ENCODE data around the gene ARL6IP4. TPM values are rescaled to one million over a fixed set of nuclear protein-coding genes. Genes with fewer than 3 reads are reported as not detected.

ARL6IP4 gene
- total RNA-seq, result 100 to 1,000 TPM; 173 to 228 TPM

DNA sequence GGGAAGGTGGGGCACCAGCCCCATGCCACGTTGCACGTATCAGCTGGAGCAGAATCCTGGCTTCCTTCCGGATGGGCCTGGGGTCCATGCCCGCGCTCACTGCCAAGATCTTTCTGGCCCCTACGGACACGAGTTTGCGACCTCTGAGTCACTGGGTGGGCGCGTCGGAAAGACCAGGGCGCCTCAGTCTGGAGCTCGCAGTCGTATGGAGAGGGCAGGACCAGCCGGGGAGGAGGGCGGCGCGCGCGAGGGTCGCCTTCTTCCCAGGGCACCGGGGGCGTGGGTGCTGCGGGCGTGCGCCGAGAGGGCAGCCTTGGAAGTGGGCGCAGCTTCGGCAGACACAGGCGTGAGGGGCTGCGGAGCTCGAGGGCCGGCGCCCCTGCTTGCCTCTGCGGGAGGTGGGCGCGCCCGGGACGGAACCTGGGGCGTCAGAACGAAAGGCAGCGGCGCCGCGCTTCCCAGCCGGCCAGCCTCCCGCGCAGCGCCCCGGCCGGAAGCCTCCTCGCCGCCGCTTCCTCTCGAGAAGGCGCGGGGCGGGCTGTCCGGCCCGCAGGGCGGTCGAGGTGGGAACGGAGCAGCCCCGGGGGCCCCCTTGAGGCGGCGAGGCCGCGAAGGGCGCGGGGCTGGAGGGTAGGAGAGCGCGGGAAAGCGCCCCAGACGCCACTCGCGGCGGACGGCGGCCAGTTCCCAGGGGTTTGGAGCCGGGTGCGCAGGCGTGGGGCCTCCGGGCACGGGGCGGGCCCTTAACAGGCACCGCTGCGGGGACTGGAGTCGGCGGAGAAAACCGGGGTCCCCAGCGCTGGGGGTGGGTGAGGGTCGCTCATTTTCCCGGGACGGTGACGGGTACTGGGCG, at the start of gene ARL6IP4:
Gene ARL6IP4, plus strand, starts transcription at position 499 of the 853 bp plus-strand sequence. CDS start 459 bp downstream, outside the sequence.
- no peaks in the 10 kb centered on the region for H3K36me3 ChIP-seq
- H3K27me3 ChIP-seq (replicated peaks; ENCODE audit: insufficient read depth), result no peaks in the 10 kb centered on the region
- peaks cover 52 to 91% of the 10 kb centered on the region in 2 donors for H3K4me1 ChIP-seq (ENCODE audit: control insufficient read depth in 1 of 2, low read depth in 2 of 2)
- H3K27ac ChIP-seq, result peak within 1 kb of the TSS; percentile 82 to 89
- no peaks in the 10 kb centered on the region for H3K9me3 ChIP-seq
- peak within 1 kb of the TSS; percentile 93 for H3K4me3 ChIP-seq
- no peak for ATAC-seq (ENCODE audit: insufficient number of reproducible peaks, low FRiP score, low read depth)
- DNase-seq (ENCODE audit: low spot score), result no peak
- TF ChIP-seq, protein P1, sequence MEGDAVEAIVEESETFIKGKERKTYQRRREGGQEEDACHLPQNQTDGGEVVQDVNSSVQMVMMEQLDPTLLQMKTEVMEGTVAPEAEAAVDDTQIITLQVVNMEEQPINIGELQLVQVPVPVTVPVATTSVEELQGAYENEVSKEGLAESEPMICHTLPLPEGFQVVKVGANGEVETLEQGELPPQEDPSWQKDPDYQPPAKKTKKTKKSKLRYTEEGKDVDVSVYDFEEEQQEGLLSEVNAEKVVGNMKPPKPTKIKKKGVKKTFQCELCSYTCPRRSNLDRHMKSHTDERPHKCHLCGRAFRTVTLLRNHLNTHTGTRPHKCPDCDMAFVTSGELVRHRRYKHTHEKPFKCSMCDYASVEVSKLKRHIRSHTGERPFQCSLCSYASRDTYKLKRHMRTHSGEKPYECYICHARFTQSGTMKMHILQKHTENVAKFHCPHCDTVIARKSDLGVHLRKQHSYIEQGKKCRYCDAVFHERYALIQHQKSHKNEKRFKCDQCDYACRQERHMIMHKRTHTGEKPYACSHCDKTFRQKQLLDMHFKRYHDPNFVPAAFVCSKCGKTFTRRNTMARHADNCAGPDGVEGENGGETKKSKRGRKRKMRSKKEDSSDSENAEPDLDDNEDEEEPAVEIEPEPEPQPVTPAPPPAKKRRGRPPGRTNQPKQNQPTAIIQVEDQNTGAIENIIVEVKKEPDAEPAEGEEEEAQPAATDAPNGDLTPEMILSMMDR (IDR thresholded peaks at IDR 0.05), result no peak

DNA sequence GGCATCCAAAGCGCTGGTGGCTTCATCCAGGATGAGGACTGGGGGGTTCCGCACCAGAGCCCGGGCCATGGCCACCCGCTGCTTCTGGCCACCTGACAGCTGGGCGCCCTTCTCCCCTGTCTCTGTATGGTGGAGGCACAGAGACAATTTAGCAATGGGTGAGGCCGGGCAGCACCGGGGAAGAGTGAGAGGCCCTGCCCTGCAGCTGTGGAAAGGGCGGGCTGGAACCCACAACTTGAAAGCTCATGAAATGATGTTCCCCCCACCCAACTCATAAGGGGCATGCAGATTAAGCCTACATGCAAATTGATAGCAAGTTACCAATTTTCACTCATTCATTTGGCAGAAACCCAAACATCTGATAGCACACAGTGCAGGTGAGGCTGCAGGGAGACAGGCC, 48.3 kb upstream of the ARL6IP4 start:
- Histone ChIP-seq H3K27me3 (replicated peaks; ENCODE audit: insufficient read depth) (no peaks in the 10 kb centered on the region), H3K4me3 (no peak overlapping the region), H3K27ac (no peak overlapping the region), H3K4me1 (ENCODE audit: control insufficient read depth in 1 of 2, low read depth in 2 of 2) (no peaks in the 10 kb centered on the region), H3K9me3 (no peaks in the 10 kb centered on the region), H3K36me3 (no peaks in the 10 kb centered on the region)
- ATAC-seq (ENCODE audit: insufficient number of reproducible peaks, low FRiP score, low read depth), result no peak
- TF ChIP-seq, protein P1 (IDR thresholded peaks at IDR 0.05), result no peak
- no peak for DNase-seq (ENCODE audit: low spot score)

DNA sequence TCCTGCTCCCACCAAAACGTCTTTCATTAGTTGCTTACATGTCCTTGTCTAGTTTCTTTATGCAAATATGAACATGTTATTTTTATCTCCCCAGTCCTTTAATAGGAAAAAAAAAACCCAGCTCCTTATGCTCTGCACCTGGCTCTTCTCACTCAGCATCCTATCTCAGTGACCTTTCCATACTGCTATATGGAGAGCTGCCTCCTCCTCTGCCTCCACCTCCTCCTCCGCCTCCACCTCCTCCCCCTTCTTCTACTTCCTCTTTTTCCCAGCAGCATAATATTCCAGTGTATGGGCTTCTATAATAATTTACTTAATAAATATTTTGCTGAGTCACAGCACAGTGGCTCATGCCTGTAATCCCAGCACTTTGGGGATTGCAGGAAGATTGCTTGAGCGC, 45.8 kb upstream of the ARL6IP4 start:
- ATAC-seq (ENCODE audit: insufficient number of reproducible peaks, low FRiP score, low read depth), result no peak
- H3K4me3 ChIP-seq, result no peak overlapping the region
- no peaks in the 10 kb centered on the region for H3K36me3 ChIP-seq
- no peak for DNase-seq (ENCODE audit: low spot score)
- H3K4me1 ChIP-seq (ENCODE audit: control insufficient read depth in 1 of 2, low read depth in 2 of 2), result no peaks in the 10 kb centered on the region
- no peaks in the 10 kb centered on the region for H3K9me3 ChIP-seq
- TF ChIP-seq, protein P1 (IDR thresholded peaks at IDR 0.05), result no peak
- no peak overlapping the region for H3K27ac ChIP-seq
- H3K27me3 ChIP-seq (replicated peaks; ENCODE audit: insufficient read depth), result no peaks in the 10 kb centered on the region

DNA sequence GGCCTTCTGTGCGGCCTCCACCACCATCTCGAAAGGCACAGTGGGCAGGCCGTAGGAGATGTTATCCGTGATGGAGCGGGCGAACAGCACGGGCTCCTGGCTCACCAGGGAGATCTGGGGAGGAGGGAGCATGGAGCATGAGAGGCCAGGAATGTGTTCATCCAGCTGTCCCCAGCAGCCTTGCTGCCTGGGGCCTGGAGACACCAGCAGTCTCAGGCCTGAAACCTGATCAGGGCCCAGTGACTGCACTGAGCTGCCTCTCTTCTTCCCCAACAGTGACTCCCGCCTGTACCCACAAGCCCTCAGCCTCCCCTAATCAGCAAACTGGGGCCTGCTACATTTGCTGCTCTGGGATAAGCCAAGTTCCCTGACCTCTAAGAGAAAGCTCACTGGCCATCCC, 45.2 kb upstream of the ARL6IP4 start:
- Histone ChIP-seq H3K36me3 (no peaks in the 10 kb centered on the region), H3K4me1 (ENCODE audit: control insufficient read depth in 1 of 2, low read depth in 2 of 2) (no peaks in the 10 kb centered on the region), H3K27me3 (replicated peaks; ENCODE audit: insufficient read depth) (no peaks in the 10 kb centered on the region), H3K27ac (no peak overlapping the region), H3K9me3 (no peaks in the 10 kb centered on the region), H3K4me3 (no peak overlapping the region)
- TF ChIP-seq, protein P1 (IDR thresholded peaks at IDR 0.05), result no peak
- ATAC-seq (ENCODE audit: insufficient number of reproducible peaks, low FRiP score, low read depth), result no peak
- no peak for DNase-seq (ENCODE audit: low spot score)

DNA sequence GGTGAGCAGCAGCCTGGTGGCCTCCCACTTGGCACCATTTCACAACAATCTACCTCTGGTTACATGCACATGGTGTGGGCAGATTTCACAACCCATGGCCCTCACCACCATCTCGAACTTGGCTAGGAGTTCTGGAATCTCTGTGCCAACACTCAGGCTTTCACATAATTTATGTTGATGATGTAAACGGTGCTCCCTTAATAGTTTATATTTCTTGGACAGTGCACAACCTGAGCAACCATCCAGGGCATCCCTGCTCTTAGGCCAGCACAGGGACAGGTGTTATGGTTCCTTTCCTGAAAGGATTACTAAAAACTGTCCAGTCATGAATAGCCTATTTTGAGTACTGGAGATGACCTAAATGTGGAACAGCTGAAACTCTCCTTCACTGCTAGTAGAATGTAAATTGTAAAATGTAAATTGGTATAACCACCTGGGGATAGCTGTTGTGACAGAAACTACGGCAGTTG, 42.8 kb upstream of the ARL6IP4 start:
- Histone ChIP-seq H3K27me3 (replicated peaks; ENCODE audit: insufficient read depth) (no peaks in the 10 kb centered on the region), H3K4me1 (ENCODE audit: control insufficient read depth in 1 of 2, low read depth in 2 of 2) (peaks cover 0 to 11% of the 10 kb centered on the region in 2 donors), H3K36me3 (no peaks in the 10 kb centered on the region), H3K9me3 (no peaks in the 10 kb centered on the region), H3K27ac (no peak overlapping the region), H3K4me3 (no peak overlapping the region)
- ATAC-seq (ENCODE audit: insufficient number of reproducible peaks, low FRiP score, low read depth) (no peak), DNase-seq (ENCODE audit: low spot score) (no peak)
- TF ChIP-seq, protein P1 (IDR thresholded peaks at IDR 0.05), result no peak

Data from thoracic aorta (tissue), 2 donors.